NCI-H1417 treated with DMSO at 0.1 percent for 48 hours (cell line): ENCODE data around the gene KAT7.

Experiments used
- DNase-seq: peaks from one replicate; lab custom pipeline; 2025; lab: John Stamatoyannopoulos, UW

The KAT7 gene

GRCh38 chr17:49842846-49843245 is 54.4 kb downstream of the KAT7 start:
- DNase-seq, result no peak

- no peak for DNase-seq
Observed at GRCh38 chr17:49843774-49844350, 55.4 kb downstream of the KAT7 start.

- DNase-seq, result no peak
Observed at GRCh38 chr17:49845321-49845720, 56.8 kb downstream of the KAT7 start.

DNA sequence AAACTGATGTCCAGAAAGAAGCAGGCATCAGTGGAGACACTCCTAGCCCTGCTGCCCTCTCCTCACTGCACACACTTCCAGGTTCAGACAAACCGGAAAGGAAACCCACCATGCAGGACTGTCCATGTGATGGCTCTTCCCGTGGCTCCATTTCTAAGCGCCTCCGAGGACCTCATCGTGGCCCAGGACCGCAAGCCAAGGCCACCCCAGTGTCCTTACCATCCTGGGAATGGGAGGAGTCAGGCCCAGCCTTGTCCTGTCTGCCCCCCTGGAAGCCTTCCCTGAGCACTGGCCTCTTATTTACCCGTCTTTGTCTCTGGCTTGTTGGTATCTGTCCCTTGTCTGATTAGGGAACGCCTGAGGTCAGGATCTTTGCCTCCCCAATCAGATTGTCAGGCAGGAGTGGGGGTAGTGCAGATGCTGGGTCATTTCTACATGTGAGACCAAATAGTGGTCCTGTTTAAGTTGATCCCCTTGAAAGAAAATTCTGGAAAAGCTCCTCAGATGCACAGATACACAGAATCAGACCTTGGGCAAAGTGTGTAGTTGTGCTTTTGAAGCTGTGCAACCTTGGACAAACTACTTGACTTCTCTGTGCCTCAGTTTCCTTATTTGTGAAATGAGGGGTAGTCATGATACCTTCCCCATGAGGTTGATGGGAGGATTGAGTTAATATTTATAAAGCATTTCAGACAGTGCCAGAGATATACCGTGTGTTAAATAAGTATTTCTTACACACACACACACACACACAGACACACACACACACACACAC is 58.6 kb downstream of the KAT7 start:
- DNase-seq, result no peak

DNA sequence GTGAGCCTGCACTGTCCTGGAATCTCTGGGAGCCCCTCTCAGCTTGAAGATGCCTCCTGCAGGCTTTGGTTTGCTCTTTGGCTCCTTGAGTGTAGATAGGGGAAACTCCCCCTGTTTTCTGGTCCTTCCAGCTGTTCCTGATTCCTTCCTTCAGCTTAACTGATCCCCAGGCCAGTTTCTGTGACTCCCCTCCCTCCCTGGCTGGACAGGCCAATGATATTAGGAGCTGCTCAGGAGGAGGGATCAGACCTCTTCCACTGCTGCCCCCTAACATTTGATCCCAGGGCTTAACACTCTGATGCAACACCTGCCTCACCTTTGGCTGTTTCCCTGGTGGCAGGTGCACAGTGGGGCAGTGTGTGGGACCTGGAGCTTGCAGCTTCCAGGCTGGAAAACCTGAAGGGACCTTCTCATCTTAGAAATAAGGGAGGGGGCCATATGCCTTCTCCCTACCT is 59.6 kb downstream of the KAT7 start, which contains the start of gene TAC4:
TAC4 (minus strand) TSS at position 51 of the 455 bp plus-strand sequence. CDS start 52 bp downstream, outside the sequence.
- no peak for DNase-seq

DNA sequence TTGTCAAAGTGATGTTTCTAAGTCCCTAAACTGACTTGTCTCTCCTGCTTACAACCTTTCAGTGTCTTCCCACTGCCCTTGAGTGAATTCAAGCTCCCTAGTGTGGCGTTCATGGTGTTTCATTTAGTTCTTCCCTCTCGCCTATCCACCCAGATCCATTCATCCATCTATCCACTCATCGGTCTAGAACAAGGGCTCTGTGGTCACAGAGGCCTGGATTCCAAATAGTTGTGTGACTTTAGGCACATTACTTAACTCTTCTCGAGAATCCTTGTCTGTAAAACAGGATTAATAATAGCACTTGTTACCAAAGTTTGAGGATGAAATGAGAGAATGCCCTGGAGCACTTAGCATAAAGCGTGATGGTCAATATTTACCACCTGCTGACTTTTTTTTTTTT is 60.3 kb downstream of the KAT7 start:
- no peak for DNase-seq

GRCh38 chr17:49850218-49850610 is 61.7 kb downstream of the KAT7 start:
- no peak for DNase-seq

- no peak for DNase-seq
Observed at GRCh38 chr17:49850772-49851386, 62.4 kb downstream of the KAT7 start.

- DNase-seq, result no peak
Observed at GRCh38 chr17:49851387-49852291, 63.2 kb downstream of the KAT7 start.

DNA sequence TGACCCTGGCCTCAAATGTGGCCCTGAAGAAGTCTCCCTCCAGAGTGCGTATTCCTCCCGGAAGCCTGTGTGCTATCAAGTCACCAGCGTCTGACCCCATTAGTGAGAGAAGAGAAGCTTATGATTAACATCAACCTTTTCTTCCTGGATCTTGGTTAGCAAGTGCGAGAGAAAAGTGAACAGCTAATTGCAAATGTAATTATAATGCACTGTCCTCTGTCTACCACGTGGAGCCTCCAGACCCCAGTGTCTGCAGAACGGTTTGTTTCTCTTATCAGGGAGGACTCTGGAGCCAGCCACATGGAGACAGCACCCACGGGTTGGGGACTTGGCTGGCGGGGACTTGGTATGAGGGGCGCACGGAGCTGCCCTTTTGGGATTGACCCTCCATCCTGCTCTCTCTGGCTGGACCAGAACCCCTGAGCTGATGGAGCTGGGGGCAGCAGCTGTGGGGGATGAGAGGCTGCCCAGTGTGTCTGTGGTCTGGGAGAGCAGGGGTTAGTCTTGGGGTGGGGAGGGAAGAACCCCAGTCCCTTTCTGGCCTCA is 65.1 kb downstream of the KAT7 start:
- DNase-seq, result no peak

- DNase-seq, result no peak
Observed at GRCh38 chr17:49854126-49854525, 65.6 kb downstream of the KAT7 start.

- DNase-seq, result no peak
Observed at GRCh38 chr17:49858796-49859195, 70.3 kb downstream of the KAT7 start.

GRCh38 chr17:49859991-49860953 is 71.8 kb downstream of the KAT7 start:
- DNase-seq, result no peak

GRCh38 chr17:49861150-49861884 is 72.8 kb downstream of the KAT7 start:
- DNase-seq, result no peak

GRCh38 chr17:49862781-49863331 is 74.4 kb downstream of the KAT7 start:
- DNase-seq, result no peak

DNA sequence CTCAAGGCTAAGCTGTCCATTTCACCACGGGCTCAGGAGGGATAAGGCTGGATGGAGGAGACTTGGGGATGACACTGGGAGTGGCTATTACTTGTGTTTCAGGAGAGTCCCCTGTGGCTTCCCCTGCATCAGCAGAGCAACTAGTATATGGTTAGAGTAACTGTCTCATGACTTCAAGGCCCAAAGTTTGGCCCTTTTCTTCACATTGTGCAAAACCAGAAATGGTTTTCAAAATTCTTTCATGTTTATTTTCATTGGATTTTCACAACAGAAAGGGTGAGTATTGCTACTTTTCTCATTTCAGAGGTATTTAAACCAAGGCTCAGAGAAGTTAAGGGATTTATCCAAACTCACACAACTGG is 77.5 kb downstream of the KAT7 start:
- no peak for DNase-seq

- no peak for DNase-seq
Observed at GRCh38 chr17:49866882-49867413, 78.5 kb downstream of the KAT7 start.

DNA sequence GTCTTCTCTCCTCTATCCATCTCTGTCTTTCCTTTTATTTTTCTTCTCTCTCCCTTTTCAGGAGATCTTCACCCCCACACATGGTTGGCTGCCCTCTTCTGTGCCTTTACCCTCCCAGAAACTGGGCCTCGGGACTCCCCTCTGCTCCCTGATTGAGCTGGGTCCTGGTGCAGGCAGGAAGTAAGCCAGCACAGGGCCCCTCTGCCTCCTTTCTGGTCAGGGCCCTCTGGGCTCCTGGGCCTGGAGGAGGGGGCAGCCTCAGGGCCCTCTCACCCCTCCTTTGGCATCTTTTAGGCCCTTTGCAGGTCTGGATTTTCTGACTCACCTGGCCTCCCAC is 80.5 kb downstream of the KAT7 start:
- no peak for DNase-seq

GRCh38 chr17:49870298-49870697 is 81.8 kb downstream of the KAT7 start:
- DNase-seq, result no peak

GRCh38 chr17:49871211-49871610 is 82.7 kb downstream of the KAT7 start:
- DNase-seq, result no peak
